ENCODE results near the gene RNF217.

Gene RNF217

GRCh38 chr6:124997196-124997875 is 35.1 kb downstream of the RNF217 start:
- H3K27me3 Mint-ChIP-seq, result no peaks in the 10 kb centered on the region

GRCh38 chr6:124999105-124999764 is 37.0 kb downstream of the RNF217 start:
- Mint-ChIP-seq H3K36me3 (ENCODE audit: insufficient read depth) (no peaks in the 10 kb centered on the region), H3K4me3 (no peak overlapping the region), H3K27me3 (no peaks in the 10 kb centered on the region), H3K4me1 (no peaks in the 10 kb centered on the region), H3K9me3 (peaks cover 6% of the 10 kb centered on the region), H3K27ac (ENCODE audit: low read depth) (no peak overlapping the region)
- DNase-seq (ENCODE audit: low spot score in 2 of 2), result no peak
- no peak for ATAC-seq (replicated peaks; ENCODE audit: extremely low read depth, poor library complexity, severe bottlenecking)

More at GRCh38 chr6:124997196-124997875, 35.1 kb downstream of the RNF217 start:
- Mint-ChIP-seq H3K4me1 (no peaks in the 10 kb centered on the region), H3K36me3 (ENCODE audit: insufficient read depth) (no peaks in the 10 kb centered on the region), H3K9me3 (peaks cover 6% of the 10 kb centered on the region), H3K27ac (ENCODE audit: low read depth) (no peak overlapping the region), H3K4me3 (no peak overlapping the region)
- DNase-seq (ENCODE audit: low spot score in 2 of 2) (no peak), ATAC-seq (replicated peaks; ENCODE audit: extremely low read depth, poor library complexity, severe bottlenecking) (no peak)

GRCh38 chr6:125001684-125002405 is 39.6 kb downstream of the RNF217 start:
- peaks cover 6% of the 10 kb centered on the region for H3K9me3 Mint-ChIP-seq
- no peak for DNase-seq (ENCODE audit: low spot score in 2 of 2)

GRCh38 chr6:125002406-125002741 is 40.1 kb downstream of the RNF217 start:
- no peaks in the 10 kb centered on the region for H3K27me3 Mint-ChIP-seq
- H3K4me1 Mint-ChIP-seq, result no peaks in the 10 kb centered on the region
- no peak overlapping the region for H3K4me3 Mint-ChIP-seq
- H3K9me3 Mint-ChIP-seq, result peaks cover 6% of the 10 kb centered on the region
- H3K27ac Mint-ChIP-seq (ENCODE audit: low read depth), result no peak overlapping the region
- no peak for DNase-seq (ENCODE audit: low spot score in 2 of 2)
- H3K36me3 Mint-ChIP-seq (ENCODE audit: insufficient read depth), result no peaks in the 10 kb centered on the region
- no peak for ATAC-seq (replicated peaks; ENCODE audit: extremely low read depth, poor library complexity, severe bottlenecking)

More at GRCh38 chr6:125001684-125002405, 39.6 kb downstream of the RNF217 start:
- Mint-ChIP-seq H3K36me3 (ENCODE audit: insufficient read depth) (no peaks in the 10 kb centered on the region), H3K27me3 (no peaks in the 10 kb centered on the region), H3K27ac (ENCODE audit: low read depth) (no peak overlapping the region), H3K4me3 (no peak overlapping the region), H3K4me1 (no peaks in the 10 kb centered on the region)
- no peak for ATAC-seq (replicated peaks; ENCODE audit: extremely low read depth, poor library complexity, severe bottlenecking)

- ATAC-seq (replicated peaks; ENCODE audit: extremely low read depth, poor library complexity, severe bottlenecking) (no peak), DNase-seq (ENCODE audit: low spot score in 2 of 2) (no peak)
- Mint-ChIP-seq H3K4me3 (no peak overlapping the region), H3K27me3 (no peaks in the 10 kb centered on the region), H3K27ac (ENCODE audit: low read depth) (no peak overlapping the region), H3K36me3 (ENCODE audit: insufficient read depth) (no peaks in the 10 kb centered on the region), H3K4me1 (no peaks in the 10 kb centered on the region), H3K9me3 (peaks cover 2% of the 10 kb centered on the region)
Observed at GRCh38 chr6:125003070-125003469, 40.8 kb downstream of the RNF217 start.

GRCh38 chr6:125004198-125004597 is 42.0 kb downstream of the RNF217 start:
- Mint-ChIP-seq H3K4me1 (no peaks in the 10 kb centered on the region), H3K9me3 (no peaks in the 10 kb centered on the region), H3K27ac (ENCODE audit: low read depth) (no peak overlapping the region), H3K4me3 (no peak overlapping the region), H3K27me3 (no peaks in the 10 kb centered on the region), H3K36me3 (ENCODE audit: insufficient read depth) (no peaks in the 10 kb centered on the region)
- DNase-seq (ENCODE audit: low spot score in 2 of 2) (no peak), ATAC-seq (replicated peaks; ENCODE audit: extremely low read depth, poor library complexity, severe bottlenecking) (no peak)

- ATAC-seq (replicated peaks; ENCODE audit: extremely low read depth, poor library complexity, severe bottlenecking), result no peak
- no peaks in the 10 kb centered on the region for H3K27me3 Mint-ChIP-seq
Observed at GRCh38 chr6:125004797-125005595, 42.8 kb downstream of the RNF217 start.

GRCh38 chr6:125008261-125008703 is 46.0 kb downstream of the RNF217 start:
- no peaks in the 10 kb centered on the region for H3K27me3 Mint-ChIP-seq
- DNase-seq (ENCODE audit: low spot score in 2 of 2) (no peak), ATAC-seq (replicated peaks; ENCODE audit: extremely low read depth, poor library complexity, severe bottlenecking) (no peak)
- no peaks in the 10 kb centered on the region for H3K4me1 Mint-ChIP-seq
- no peak overlapping the region for H3K27ac Mint-ChIP-seq (ENCODE audit: low read depth)
- H3K9me3 Mint-ChIP-seq, result no peaks in the 10 kb centered on the region
- H3K4me3 Mint-ChIP-seq, result no peak overlapping the region
- H3K36me3 Mint-ChIP-seq (ENCODE audit: insufficient read depth), result no peaks in the 10 kb centered on the region

More at GRCh38 chr6:125004797-125005595, 42.8 kb downstream of the RNF217 start:
- no peaks in the 10 kb centered on the region for H3K9me3 Mint-ChIP-seq
- H3K36me3 Mint-ChIP-seq (ENCODE audit: insufficient read depth), result no peaks in the 10 kb centered on the region
- no peaks in the 10 kb centered on the region for H3K4me1 Mint-ChIP-seq
- no peak for DNase-seq (ENCODE audit: low spot score in 2 of 2)
- H3K27ac Mint-ChIP-seq (ENCODE audit: low read depth), result no peak overlapping the region
- no peak overlapping the region for H3K4me3 Mint-ChIP-seq

- no peaks in the 10 kb centered on the region for H3K9me3 Mint-ChIP-seq
- ATAC-seq (replicated peaks; ENCODE audit: extremely low read depth, poor library complexity, severe bottlenecking) (no peak), DNase-seq (ENCODE audit: low spot score in 2 of 2) (no peak)
- no peak overlapping the region for H3K4me3 Mint-ChIP-seq
- no peaks in the 10 kb centered on the region for H3K36me3 Mint-ChIP-seq (ENCODE audit: insufficient read depth)
- no peaks in the 10 kb centered on the region for H3K4me1 Mint-ChIP-seq
- no peaks in the 10 kb centered on the region for H3K27me3 Mint-ChIP-seq
- no peak overlapping the region for H3K27ac Mint-ChIP-seq (ENCODE audit: low read depth)
Observed at GRCh38 chr6:125008957-125009356, 46.7 kb downstream of the RNF217 start.

- Mint-ChIP-seq H3K27me3 (no peaks in the 10 kb centered on the region), H3K36me3 (ENCODE audit: insufficient read depth) (no peaks in the 10 kb centered on the region), H3K27ac (ENCODE audit: low read depth) (no peak overlapping the region), H3K4me3 (no peak overlapping the region), H3K9me3 (no peaks in the 10 kb centered on the region), H3K4me1 (no peaks in the 10 kb centered on the region)
- DNase-seq (ENCODE audit: low spot score in 2 of 2) (no peak), ATAC-seq (replicated peaks; ENCODE audit: extremely low read depth, poor library complexity, severe bottlenecking) (no peak)
Observed at GRCh38 chr6:125009578-125009977, 47.3 kb downstream of the RNF217 start.

- ATAC-seq (replicated peaks; ENCODE audit: extremely low read depth, poor library complexity, severe bottlenecking) (no peak), DNase-seq (ENCODE audit: low spot score in 2 of 2) (no peak)
- Mint-ChIP-seq H3K4me3 (no peak overlapping the region), H3K9me3 (no peaks in the 10 kb centered on the region), H3K36me3 (ENCODE audit: insufficient read depth) (no peaks in the 10 kb centered on the region), H3K4me1 (no peaks in the 10 kb centered on the region), H3K27ac (ENCODE audit: low read depth) (no peak overlapping the region), H3K27me3 (peaks cover 8% of the 10 kb centered on the region)
Observed at GRCh38 chr6:125013938-125014660, 51.9 kb downstream of the RNF217 start.

- DNase-seq (ENCODE audit: low spot score in 2 of 2), result no peak
- peaks cover 8% of the 10 kb centered on the region for H3K27me3 Mint-ChIP-seq
- no peaks in the 10 kb centered on the region for H3K4me1 Mint-ChIP-seq
- H3K9me3 Mint-ChIP-seq, result no peaks in the 10 kb centered on the region
- H3K36me3 Mint-ChIP-seq (ENCODE audit: insufficient read depth), result no peaks in the 10 kb centered on the region
- H3K4me3 Mint-ChIP-seq, result no peak overlapping the region
- no peak for ATAC-seq (replicated peaks; ENCODE audit: extremely low read depth, poor library complexity, severe bottlenecking)
- no peak overlapping the region for H3K27ac Mint-ChIP-seq (ENCODE audit: low read depth)
Observed at GRCh38 chr6:125014661-125014957, 52.4 kb downstream of the RNF217 start.

Data from central memory CD8-positive, alpha-beta T cell (primary cell).